AG10803 (cell line): ENCODE results near the gene DAPK1.

ENCODE experiments used
- DNase-seq: peaks from one replicate; pipeline ENCODE4 v3.0.0; 2010; ENCODE audit warnings: low read depth
- H3K4me3 ChIP-seq: 2 replicates; pipeline ENCODE4 v1.5.1; 2011; ENCODE audit warnings: mild to moderate bottlenecking, low read length, control low read depth
- TF ChIP-seq, protein P1 (sequence below): conservative IDR thresholded peaks from 2 replicates; pipeline ENCODE4 v1.5.1; 2011; ENCODE audit warnings: mild to moderate bottlenecking, low read length, control low read depth, inconsistent platforms

The DAPK1 gene

DNA sequence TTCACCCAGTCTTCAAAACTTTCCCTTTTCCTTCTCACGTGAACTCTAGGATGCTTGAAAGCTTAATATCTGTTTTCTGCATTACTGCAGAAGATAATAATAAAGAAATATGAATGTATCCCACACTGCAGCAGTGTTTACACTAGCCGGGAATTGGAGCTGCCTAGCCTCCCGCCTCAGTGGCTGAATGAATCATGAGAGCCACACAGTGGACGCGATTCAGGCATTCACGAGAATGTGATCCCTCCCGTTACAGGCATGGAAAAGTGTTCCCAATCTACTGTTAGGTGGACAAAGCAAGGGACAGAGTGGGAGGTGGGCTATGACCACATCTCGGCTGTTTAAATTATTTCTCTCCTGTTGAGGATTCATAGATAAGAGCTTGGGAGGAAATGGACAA, 158.8 kb downstream of the DAPK1 start:
- no peak for DNase-seq
- no peak overlapping the region for H3K4me3 ChIP-seq
- TF ChIP-seq, protein P1, sequence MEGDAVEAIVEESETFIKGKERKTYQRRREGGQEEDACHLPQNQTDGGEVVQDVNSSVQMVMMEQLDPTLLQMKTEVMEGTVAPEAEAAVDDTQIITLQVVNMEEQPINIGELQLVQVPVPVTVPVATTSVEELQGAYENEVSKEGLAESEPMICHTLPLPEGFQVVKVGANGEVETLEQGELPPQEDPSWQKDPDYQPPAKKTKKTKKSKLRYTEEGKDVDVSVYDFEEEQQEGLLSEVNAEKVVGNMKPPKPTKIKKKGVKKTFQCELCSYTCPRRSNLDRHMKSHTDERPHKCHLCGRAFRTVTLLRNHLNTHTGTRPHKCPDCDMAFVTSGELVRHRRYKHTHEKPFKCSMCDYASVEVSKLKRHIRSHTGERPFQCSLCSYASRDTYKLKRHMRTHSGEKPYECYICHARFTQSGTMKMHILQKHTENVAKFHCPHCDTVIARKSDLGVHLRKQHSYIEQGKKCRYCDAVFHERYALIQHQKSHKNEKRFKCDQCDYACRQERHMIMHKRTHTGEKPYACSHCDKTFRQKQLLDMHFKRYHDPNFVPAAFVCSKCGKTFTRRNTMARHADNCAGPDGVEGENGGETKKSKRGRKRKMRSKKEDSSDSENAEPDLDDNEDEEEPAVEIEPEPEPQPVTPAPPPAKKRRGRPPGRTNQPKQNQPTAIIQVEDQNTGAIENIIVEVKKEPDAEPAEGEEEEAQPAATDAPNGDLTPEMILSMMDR, result no peak

DNA sequence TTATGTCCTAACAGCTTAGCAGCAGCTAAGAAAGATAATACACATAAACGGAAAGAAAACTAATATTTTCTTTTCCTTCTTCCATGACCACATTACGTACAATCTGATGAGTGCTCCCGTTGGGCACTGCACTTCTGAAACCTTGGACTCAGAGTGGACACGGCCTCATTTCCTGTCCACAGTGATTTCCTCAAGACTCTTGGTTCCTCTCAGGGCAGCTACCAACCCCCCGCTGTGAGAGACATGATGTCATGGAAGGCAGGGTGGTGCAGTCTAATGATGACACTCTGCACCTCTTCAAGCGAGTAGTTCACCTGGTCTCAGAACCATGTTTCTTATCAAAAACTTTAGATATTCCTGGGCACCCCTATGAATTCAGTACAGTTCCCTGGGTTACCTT, 159.5 kb downstream of the DAPK1 start:
- no peak for DNase-seq
- TF ChIP-seq, protein P1, result no peak
- H3K4me3 ChIP-seq, result no peak overlapping the region

DNA sequence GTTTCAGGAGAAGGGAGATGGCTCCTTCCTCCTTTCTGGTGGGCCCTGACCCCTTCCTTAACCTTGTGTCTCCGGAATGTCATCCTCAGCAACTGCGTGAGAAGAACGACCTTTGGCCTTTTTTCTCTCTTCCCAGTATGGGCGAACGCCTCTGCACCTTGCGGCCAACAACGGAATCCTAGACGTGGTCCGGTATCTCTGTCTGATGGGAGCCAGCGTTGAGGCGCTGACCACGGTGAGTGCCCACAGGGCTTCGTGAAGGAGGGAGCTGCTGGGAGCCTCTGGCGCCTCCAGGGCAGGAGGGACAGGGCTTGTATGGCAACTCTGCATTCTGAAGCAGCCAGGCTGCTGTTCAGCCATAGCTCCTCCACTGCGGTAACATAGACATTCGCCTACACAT, 160.2 kb downstream of the DAPK1 start:
- TF ChIP-seq, protein P1, result no peak

DNA sequence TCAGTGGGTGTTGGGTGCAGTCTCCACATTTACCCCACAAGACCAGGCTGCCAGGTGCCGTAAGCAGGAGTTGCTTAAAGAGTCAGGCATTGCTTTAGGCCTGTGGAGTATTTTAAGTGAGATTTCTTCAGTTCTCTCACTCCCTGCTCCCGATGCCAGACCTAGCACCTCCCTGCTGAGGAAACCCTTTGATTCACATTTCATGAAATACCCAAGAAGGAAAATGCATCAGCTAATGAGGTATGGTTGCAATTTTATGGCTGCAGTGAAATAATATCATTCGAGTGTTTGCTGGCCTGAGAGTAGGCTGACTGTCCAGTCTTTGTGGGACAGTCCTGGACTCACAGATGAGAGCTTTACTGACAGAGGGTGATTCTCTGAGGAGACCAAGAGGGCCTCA, 160.8 kb downstream of the DAPK1 start:
- no peak overlapping the region for H3K4me3 ChIP-seq
- DNase-seq, result no peak
- TF ChIP-seq, protein P1, result no peak

More for the DNA sequence above, 160.2 kb downstream of the DAPK1 start:
- DNase-seq, result no peak
- H3K4me3 ChIP-seq, result no peak overlapping the region

DNA sequence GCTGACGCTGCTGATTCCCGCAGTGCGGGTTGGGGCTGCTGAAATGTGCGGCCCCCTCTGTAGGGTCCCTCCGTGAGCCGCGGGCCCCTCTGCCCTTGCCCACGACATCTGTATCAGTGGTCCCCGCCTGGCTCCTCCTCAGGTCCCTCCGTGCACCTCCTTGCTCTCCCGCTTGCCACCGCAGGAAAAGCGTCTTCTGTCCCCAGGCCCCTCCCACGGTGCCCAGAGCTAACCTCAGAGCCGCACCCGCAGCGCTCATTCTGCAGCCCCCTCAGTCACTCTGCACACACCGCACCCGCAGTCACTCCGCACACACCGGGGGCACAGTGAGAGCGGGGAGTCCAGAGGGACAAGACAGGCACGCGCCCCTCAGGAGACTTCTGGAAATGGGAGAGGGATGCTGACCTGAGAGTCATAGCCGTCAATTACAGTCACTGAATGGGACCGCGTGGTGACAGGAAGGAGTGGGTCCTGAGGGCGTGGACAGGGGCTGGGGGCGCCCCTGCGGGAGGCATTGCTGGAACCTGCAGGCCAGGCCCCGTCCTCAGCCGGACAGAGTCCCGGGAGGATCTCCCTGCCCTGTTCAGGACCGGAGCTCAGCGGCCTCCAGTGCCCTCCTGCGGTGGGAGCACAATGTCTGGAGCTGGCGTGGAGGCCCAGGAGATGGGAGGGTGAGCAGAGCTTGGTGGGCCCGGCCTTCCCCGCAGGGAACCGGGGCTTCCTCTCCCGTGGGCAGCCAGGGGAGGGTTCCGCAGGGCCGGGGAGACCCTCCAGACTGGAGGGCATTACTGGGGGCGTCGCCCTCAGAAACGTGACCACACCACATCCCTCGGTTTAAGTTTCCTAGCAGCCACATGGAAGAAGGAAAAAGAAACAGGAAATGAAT, 162.1 kb downstream of the DAPK1 start:
- H3K4me3 ChIP-seq, result no peak overlapping the region
- no peak for DNase-seq
- TF ChIP-seq, protein P1, result no peak

DNA sequence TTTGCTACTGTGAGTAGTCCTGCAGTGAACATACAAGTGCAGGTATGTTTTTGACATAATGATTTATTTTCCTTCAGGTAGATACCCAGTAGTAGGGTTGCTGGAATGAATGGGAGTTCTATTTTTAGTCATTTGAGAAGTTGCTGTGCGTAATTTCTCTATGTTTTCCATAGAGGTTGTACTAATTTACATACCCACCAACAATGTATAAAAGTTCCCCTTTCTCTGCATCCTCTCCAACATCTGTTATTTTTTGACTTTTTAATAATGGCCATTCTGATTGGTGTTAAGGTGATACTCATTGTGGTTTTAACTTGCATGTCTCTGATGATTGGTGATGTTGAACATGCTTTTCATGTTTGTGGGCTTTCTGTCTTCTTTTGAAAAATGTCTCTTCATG, 163.6 kb downstream of the DAPK1 start:
- no peak overlapping the region for H3K4me3 ChIP-seq
- DNase-seq, result no peak
- TF ChIP-seq, protein P1, result no peak
